Amygdala (tissue), 56 donors: ENCODE data around the gene SEPHS2.
"Not testable (repeated sequence)": the region's sequence is repeated elsewhere in the genome, so short reads cannot be mapped to it uniquely, and the experiment has no call there.

Experiments
- DNase-seq, 56 donors: peaks; one replicate each; lab custom pipeline; 2025; lab: John Stamatoyannopoulos, UW

The SEPHS2 gene

DNA sequence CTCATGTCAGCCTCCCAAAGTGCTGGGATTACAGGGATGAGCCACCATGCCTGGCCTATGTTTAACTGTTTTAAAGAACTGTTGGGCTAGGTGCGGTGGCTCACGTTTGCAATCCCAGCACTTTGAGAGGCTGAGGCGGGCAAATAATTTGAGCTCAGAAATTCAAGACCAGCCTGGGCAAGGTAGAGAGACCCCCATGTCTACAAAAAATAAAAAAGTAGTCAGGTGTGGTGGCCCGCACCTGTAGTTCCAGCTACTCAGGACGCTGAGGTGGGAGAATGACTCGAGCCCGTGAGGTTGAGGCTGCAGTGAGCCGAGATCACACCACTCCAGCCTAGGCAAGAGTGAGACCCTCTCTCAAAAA, 24.9 kb upstream of the SEPHS2 start:
- no peak for DNase-seq

DNA sequence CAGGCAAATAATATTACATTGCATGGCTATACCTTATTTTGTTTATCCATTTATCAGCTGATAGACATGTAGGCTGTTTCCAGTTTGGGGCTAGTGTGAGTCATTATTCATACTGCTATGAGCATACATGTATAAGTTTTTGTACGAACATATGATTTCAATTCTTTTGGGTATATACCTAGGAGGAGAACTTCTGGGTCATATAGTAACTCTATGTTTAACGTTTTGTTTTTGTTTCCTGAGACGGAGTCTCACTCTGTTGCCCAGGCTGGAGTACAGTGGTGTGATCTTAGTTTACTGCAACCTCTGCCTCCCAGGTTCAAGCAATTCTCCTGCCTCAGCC, 24.5 kb upstream of the SEPHS2 start:
- DNase-seq, result no peak

DNA sequence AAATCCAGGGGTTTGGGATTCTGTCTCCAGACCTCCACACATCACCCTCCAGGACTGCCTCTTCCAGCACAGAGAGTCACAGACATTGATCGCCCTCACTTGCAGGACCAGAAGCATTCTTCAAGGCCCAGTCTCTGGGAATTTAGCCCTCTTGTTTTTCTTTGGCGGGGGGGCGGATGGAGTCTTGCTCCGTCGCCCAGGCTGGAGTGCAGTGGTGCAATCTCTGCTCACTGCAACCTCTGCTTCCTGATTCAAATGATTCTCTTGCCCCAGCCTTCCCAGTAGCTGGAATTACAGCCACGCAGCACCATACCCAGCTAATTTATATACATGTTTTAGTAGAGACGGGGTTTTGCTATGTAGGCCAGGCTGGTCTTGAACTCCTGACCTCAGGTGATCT, 18.4 kb upstream of the SEPHS2 start:
- DNase-seq, result no peak

DNA sequence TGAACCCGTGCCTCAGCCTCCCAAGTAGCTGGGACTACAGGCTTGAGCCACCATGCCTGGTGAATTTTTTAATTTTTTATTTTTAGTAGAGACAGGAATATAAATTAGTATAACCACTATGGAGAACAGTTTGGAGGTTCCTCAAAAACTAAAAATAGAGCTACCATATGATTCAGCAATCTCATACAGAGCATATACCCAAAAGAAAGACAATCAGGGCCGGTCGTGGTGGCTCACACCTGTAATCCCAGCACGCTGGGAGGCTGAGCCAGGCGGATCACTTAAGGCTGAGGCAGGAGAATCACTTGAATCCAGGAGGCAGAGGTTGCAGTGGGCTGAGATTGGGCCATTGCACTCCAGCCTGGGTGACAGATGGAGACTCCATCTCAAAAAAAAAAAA, 15.8 kb upstream of the SEPHS2 start:
- not testable (repeated sequence) for DNase-seq

DNA sequence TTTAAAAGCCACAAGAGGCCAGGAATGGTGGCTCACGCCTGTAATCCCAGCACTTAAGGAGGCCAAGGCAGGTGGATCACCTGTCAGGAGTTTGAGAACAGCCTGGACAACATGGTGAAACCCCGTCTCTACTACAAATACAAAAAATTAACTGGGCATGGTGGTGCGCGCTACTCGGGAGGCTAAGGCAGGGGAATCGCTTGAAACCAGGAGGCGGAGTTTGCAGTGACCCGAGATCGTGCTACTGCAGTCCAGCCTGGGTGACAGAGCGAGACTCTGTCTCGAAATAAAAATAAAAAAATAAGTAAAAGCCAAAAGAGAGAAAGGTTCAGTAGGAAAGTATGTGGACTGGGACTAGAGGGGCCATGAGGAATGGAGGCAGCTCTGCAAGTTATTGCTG, 13.8 kb upstream of the SEPHS2 start:
- DNase-seq, result no peak

DNA sequence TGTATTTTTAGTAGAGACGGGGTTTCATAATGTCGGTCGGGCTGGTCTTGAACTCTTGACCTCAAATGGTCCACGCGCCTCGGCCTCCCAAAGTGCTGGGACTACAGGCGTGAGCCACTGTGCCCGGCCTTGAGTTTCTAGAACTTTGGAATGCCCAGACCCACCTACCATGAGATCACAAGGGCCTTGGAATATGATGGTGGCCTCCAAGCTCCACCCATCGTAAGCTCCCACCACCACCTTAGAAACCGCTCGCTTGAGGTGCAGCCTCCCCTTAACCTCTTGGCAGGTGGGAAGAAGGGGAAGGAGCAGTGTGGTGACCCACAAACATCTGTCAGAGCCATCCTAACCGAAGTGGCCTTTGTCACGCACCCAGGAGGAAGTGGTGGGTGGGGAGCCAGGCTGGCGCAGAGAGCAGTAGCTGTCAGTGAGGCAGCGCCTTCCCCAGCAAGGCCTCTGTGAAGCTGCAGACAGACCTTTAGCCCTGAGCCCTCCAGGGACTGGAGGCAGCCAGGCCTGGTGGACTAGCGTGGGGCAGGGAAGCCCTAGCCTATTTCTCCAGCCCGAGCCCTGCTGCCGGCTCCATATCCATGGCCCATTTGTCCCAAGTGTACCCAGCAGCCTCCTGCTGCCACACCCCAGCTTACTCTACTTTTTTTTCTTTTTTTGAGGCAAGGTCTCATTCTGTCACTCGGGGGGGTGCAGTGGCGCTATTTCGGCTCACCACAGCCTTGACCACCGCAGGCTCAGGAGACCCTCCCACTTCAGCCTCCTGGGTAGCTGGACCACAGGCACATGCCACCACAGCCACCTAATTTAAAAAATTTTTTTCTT, 13.1 kb upstream of the SEPHS2 start:
- DNase-seq, result peak in 5 of 56 donors; percentile 2 to 14 (median 4)

DNA sequence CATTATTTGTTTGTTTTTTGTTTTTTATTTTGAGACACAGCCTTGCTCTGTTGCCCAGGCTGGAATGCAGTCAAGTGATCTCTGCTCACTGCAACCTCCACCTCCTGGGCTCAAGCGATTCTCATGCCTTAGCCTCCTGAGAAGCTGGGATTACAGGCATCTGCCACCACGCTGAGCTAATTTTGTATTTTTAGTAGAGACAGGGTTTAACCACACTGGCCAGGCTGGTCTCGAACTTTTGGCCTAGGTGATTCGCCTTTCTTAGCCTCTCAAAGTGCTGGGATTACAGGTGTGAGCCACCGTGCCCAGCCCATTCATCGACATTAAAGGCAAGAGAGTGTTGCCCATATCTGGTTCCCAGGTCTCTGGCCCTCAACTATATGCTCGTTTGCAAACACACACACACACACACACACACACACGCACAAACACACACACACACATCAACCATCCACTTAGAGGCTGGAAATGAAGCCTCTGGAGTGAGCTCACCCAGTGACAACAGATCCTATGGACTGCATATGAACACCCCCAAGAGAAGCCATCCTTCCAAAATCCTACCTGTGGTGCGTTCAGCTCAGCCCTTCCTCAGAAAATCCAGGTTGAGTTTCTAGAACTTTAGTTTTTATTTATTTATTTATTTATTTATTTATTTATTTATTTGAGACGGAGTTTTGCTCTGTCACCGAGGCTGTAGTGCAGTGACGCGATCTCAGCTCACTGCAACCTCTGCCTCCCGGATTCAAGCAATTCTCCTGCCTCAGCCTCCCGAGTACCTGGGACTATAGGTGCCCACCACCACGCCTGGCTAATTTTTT, 12.3 kb upstream of the SEPHS2 start:
- DNase-seq, result no peak

DNA sequence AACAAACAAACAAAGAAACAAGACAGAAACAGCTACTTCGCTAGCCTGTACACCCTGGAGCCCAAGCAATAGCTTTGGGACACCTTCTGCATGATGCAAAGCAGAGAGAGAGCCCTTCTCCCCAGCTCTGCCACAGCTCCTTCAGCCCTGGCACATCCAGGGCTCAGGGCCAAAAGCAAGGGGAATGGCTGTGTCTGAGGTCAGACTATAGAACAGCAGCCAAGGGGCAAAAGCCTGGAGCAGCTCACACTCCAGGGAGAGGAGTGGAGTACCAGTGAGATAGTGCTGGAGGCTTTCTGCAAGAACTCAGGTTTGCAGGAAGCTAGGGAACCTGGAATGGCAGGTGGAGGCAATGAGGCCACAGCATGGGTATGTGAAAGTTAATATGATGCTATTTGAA, 11.6 kb upstream of the SEPHS2 start:
- DNase-seq, result no peak

DNA sequence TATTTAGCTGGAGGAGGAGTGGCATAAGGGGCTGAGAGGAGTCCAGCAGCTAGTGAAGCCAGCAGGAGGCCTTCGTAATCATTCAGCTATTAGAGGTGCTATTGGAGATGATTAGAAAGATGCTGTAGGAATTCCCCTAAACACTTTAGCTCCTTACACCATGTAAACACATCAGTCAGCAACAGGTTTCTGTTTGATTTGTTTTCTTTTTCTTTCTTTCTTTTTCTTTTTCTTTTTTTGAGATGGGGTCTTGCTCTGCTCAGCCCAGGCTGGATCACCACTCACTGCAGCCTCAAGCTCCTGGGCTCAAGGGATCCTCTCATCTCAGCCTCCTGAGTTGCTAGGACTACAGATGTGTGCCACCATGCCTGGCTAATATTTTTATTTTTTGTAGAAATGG, 10.6 kb upstream of the SEPHS2 start:
- no peak for DNase-seq

DNA sequence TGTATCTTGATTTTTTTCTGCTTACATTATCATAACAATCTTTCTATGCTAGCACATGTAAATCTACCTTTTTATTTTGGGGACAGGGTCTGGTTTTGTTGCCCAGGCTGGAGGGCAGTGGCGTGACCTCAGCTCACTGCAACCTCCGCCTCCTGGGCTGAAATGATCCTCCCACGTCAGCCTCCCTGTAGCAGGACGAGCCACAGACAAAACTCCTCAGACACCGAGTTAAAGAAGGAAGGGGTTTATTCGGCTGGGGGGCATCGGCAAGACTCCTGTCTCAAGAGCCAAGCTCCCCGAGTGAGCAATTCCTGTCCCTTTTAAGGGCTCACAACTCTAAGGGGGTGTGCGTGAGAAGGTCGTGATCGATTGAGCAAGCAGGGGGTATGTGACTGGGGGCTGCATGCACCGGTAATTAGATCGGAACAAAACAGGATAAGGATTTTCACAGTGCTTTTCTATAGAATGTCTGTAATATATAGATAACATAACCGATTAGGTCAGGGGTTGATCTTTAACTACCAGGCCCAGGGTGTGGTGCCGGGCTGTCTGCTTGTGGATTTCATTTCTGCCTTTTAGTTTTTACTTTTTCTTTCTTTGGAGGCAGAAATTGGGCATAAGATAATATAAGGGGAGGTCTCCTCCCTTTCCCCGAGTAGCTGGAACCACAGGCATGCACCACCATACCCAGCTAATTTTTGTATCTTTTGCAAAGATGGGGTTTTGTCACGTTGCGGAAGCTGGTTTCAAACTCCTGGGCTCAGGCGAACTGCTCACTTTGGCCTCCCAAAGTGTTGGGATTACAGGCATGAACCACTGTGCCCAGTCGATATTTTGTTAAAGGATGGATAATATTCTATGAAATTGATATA, 7.3 kb upstream of the SEPHS2 start:
- not testable (repeated sequence) for DNase-seq

DNA sequence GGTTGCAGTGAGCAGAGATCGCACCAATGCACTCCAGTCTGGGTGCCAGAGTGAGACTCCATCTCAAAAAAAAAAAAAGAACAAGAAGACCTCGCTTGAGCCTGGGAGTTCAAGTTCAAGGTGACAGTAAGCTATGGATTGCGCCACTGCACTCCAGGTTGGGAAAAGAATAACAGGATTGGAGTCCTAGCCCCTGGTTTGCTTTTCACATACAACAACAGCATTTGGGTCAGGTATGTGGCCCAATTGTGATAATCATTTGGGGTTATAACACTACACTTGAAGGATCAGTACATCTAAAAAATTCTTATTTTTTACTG, 3.4 kb upstream of the SEPHS2 start:
- no peak for DNase-seq

DNA sequence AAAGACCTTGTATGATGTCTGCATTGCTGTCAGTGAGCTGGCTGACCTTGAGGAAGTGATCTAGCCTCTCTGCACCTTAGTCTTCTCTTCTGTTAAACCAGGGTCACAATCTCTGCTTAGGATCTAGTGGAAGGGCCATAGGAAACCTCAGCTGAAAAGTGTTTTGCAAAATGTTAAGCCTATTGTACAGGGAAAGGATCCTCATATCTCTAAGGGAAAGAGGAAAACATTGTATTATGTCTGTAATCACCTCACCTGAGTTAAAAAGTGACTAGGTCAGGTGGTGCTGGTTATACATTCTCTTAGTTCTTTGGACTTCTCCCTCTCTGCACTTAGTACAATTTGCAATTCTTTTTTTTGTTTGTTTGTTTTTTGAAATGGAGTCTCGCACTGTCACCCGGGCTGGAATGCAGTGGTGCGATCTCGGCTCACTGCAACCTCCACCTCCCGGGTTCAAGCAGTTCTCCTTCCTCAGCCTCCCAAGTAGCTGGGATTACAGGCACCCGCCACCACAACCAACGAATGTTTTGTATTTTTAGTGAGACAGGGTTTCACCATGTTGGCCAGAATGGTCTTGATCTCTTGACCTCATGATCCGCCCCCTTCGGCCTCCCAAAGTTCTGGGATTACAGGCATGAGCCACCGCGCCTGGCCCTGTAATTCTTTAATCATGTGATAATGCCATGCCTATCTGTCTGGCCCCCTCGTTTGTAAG, 2.0 kb upstream of the SEPHS2 start:
- DNase-seq, result no peak

DNA sequence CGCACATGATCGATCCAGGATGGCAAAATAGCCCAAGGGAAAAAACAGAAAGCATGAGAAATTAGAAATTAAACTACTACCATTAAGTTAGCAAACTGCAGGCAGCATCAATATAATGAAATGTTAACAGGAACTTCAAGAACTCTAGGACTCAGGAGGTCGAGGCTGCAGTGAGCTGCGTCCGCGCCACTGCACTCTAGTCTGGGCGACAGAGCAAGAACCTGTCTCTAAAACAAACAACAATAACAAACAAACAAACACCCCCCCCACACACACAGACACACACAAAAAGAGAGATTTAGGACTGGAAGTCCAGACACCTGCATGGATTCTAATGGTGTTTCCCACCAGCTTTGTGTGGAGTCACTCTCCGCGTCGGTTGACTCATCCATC, 525 bp upstream of the SEPHS2 start:
- DNase-seq, result no peak

DNA sequence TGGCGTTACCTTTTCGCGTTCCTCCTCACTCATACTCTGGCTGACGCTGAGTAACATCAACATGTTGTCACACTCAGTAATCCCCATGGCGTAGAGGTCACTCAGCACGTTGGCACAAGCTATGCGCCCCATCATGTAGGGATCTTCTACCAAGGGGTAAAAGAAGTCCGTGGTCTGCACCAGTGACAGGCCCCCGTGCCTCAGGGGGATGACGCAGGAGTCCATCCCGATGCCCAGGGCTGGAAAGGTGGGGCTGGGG, 596 bp downstream of the SEPHS2 start:
- no peak for DNase-seq

DNA sequence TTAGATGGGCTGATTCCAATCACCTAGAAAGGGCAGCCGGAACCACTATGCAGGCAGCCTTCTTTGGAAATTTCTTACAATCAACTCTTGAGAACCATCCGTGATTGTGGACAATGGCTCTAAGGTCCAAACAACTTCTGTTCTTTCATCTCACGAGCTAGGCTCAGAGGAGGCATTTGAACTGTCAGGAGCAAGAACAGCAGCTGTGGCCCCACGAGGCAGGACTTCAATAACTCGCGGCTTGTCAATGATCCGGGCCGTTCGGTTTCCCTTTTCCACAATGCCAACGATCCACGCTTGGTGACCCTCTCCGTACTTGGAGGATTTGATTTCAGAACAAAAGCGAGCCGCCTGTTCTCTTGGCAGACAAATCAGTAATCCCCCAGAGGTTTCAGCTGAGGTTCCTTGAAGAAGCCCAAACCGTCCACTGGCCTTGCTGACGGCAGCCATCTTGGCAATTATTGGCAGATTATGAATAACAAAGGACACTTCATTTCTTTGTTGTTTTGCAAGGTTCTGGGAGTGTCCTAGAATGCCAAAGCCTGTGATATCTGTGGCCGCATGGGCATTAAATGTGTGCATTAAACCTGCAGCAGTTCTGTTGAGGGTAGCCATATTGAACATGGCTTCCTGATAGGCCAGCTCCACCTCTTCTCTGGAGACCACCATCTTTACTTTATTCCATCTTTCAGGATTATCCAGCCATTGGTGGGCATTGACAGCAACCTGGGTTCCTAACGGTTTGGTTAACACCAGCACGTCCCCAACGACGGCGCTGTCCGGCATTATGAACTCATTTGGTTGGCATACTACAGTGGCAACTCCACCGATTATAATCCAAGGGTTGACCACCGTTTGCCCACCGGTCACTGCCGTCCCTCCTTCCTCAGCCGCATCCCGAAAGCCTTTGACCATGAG, 1.2 kb downstream of the SEPHS2 start:
- no peak for DNase-seq

DNA sequence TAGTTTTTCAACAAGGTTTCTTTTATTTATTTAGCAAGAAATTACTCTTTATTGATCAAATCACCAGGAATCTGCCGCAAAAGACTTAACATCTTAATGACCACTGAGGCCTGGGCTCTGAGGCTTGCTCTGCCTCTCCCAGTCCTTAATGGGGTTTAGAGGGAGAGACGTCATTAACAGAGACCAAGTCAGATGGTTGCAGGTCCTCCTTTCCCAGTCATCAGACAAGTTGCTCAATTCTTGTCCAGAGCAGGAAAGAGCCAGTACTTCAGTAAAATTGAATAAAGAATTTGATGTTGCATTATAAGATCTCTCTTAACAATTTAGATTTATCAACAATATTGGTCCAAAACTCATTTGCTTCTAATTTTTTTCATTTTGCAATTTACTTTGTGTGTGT, 2.0 kb downstream of the SEPHS2 start:
- no peak for DNase-seq

DNA sequence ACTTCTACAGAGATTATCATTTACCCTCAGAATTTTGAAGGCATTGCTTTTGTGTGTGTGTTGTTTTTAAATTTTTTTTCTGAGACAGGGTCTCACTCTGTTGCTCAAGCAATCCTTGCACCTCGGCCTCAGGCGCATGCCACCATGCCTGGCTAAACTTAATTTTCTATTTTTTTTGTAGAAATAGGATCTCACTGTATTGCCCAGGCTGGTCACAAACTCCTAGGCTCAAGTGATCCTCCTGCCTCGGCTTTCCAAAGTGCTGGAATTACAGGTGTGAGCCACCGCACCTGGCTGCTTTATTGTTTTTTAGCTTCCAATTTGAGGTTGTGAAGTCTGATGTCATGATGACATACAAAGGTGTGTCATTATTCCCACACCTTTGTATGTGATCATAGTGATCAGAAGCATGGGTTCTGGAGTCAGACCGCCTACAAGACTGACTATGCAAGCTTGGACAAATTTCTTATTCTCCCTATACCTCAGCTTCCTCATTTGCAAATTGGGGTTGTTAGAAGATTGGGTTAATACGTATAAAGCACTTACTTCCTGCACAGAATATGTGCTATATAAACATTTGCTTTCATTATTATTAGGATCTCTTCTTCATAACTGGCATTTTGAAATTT, 5.8 kb downstream of the SEPHS2 start:
- DNase-seq, result no peak

DNA sequence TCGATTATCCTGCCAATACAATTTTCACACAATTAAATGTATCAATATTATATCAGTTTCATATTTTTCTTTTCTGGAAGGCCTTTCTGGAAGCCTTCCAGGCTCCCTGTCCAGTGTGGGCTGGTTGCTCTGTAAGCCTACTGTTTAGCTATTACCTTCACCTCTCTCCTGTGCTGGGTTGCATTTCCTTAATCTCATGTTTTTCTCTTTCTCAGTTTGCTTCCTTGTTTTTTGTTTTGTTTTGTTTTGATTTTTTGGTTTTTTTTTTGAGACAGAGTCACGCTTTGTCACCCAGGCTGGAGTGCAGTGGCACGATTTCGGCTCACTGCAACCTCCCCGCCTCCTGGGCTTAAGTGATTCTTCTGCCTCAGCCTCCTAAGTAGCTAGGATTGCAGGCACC, 6.8 kb downstream of the SEPHS2 start:
- DNase-seq, result no peak

DNA sequence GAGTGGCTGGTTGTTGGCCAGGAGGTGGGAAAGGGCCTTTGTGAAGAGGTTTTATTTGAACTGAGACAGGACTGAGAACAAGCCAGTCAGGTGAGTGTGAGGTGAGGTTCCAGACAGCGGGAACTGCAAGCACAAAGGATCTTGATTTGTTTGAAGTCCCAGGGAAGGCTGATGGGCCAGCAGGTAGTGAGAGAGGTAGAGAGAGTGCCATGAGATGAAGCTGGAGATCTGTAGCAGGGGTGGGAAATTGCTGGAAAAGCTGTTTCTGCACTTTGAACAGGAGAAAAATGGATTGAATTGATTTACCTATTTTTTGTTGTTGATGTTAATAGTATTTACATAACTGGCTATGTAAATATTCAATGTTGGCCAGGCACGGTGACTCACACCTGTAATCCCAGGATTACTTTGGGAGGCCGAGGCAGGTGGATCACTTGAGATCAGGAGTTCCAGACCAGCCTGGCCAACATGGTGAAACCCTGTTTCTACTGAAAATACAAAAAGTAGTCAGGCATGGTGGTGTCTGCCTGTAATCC, 8.1 kb downstream of the SEPHS2 start:
- no peak for DNase-seq
